Aorta (tissue), 5 donors: ENCODE data around the gene LRRK1. TPM values are rescaled to one million over a fixed set of nuclear protein-coding genes. Genes with fewer than 3 reads are reported as not detected.

Experiments used
- ATAC-seq: fragments of 200-7000 bp; cut with Tn5 transposase; one replicate; pipeline ENCODE4 v1.9.1; 2022; ENCODE audit warnings: moderate library complexity; ENCODE audit not compliant: low FRiP score
- DNase-seq, 2 donors: peaks; one replicate each; pipeline ENCODE4 v3.0.0-alpha.2; 2020
- H3K27ac ChIP-seq, 2 donors: one replicate each; pipeline ENCODE4 v1.5.1; 2013; ENCODE audit warnings: low read length in 2 of 2, mild to moderate bottlenecking in 2 of 2, moderate library complexity in 2 of 2, control low read depth in 1 of 2, inconsistent platforms in 1 of 2, low read depth in 1 of 2
- H3K27me3 ChIP-seq, 2 donors: one replicate each; pipeline ENCODE4 v1.6.1; 2013; ENCODE audit warnings: control low read depth in 1 of 2, low read length in 1 of 2, mild to moderate bottlenecking in 1 of 2, moderate library complexity in 1 of 2; ENCODE audit not compliant: insufficient read depth in 2 of 2, control insufficient read depth in 1 of 2
- H3K36me3 ChIP-seq, 2 donors: one replicate each; pipeline ENCODE4 v1.6.1; 2013; ENCODE audit warnings: control low read depth in 1 of 2, low read length in 1 of 2, mild to moderate bottlenecking in 1 of 2; ENCODE audit not compliant: insufficient read depth in 2 of 2, control insufficient read depth in 1 of 2
- H3K4me1 ChIP-seq, 2 donors: one replicate each; pipeline ENCODE4 v1.6.1; 2013; ENCODE audit warnings: low read length in 2 of 2, control low read depth in 1 of 2, mild to moderate bottlenecking in 1 of 2, moderate library complexity in 1 of 2; ENCODE audit not compliant: insufficient read depth in 2 of 2, control insufficient read depth in 1 of 2
- H3K4me3 ChIP-seq, 2 donors: one replicate each; pipeline ENCODE4 v1.5.1; 2013; ENCODE audit warnings: low read length in 2 of 2, control low read depth in 1 of 2, mild to moderate bottlenecking in 1 of 2
- H3K9me3 ChIP-seq: one replicate; pipeline ENCODE4 v1.6.1; 2013; ENCODE audit warnings: mild to moderate bottlenecking, low read length; ENCODE audit not compliant: control insufficient read depth
- WGBS, 2 donors: extraction: QIAGEN DNeasy Blood & Tissue Kit; methylation state at CpG; one replicate each; pipeline ENCODE4 v1.1.7; 2013; 5-methylcytosine and 5-hydroxymethylcytosine counted together
- intact Hi-C, 2 donors: fragments of 100-400 bp; cut with DNase I; formaldehyde crosslinking; loops; one replicate each; pipeline versions ENCODE4 v1.14.2 to v1.15.0; 2022
- polyA plus RNA-seq, 2 donors: library from polyadenylated mRNA; stranded (reverse); fragments of 200-250 nt; gene quantifications; one replicate each; pipeline ENCODE4 v1.2.3, GENCODE V29; 2013
- total RNA-seq, 2 donors: library from RNA; stranded (reverse); fragmentation: NEBNext Ultra II Directional; extraction: Animal tissue kit (Norgen Biotek cat#: 25700); gene quantifications; one replicate each; pipeline ENCODE4 v1.2.1, GENCODE V29; 2021
- donor health status: healthy with polysubstance abuse.
- donor health status: Bipolar disorder and iron deficiency.
- donor health status: DM: no; HTN: no; CAD: no.
- donor health status: DM: no; HTN: no; CAD: no.
- donor health status: DM: yes; HTN: yes; CAD: no.

LRRK1 gene
- total and polyA plus RNA-seq, 4 donors: 4.0 to 34.0 (median 13.3) TPM

GRCh38 chr15:100934166-100934565, 15.0 kb downstream of the LRRK1 start:
- intact Hi-C loops: no loop called here
- Histone ChIP-seq H3K4me1 (no peaks in the 10 kb centered on the region), H3K27ac (no peak overlapping the region), H3K36me3 (no peaks in the 10 kb centered on the region), H3K4me3 (no peak overlapping the region), H3K27me3 (no peaks in the 10 kb centered on the region), H3K9me3 (no peaks in the 10 kb centered on the region)
- no peak for ATAC-seq
- DNase-seq: no peak

GRCh38 chr15:100934726-100935125, 15.6 kb downstream of the LRRK1 start:
- intact Hi-C loops: no loop called here
- no peak for ATAC-seq
- H3K4me3 ChIP-seq: no peak overlapping the region
- no peaks in the 10 kb centered on the region for H3K9me3 ChIP-seq
- H3K4me1 ChIP-seq: no peaks in the 10 kb centered on the region
- no peaks in the 10 kb centered on the region for H3K36me3 ChIP-seq
- DNase-seq: no peak
- no peaks in the 10 kb centered on the region for H3K27me3 ChIP-seq
- no peak overlapping the region for H3K27ac ChIP-seq

GRCh38 chr15:100937171-100937570, 18.0 kb downstream of the LRRK1 start:
- no peak for ATAC-seq
- no peaks in the 10 kb centered on the region for H3K36me3 ChIP-seq
- intact Hi-C loops: no loop called here
- DNase-seq: no peak
- WGBS, 2 donors: 91 to 95% methylated on average over 4 of the region's 4 CpGs
- no peaks in the 10 kb centered on the region for H3K9me3 ChIP-seq
- H3K27ac ChIP-seq: no peak overlapping the region
- no peaks in the 10 kb centered on the region for H3K4me1 ChIP-seq
- no peak overlapping the region for H3K4me3 ChIP-seq
- H3K27me3 ChIP-seq: no peaks in the 10 kb centered on the region

DNA sequence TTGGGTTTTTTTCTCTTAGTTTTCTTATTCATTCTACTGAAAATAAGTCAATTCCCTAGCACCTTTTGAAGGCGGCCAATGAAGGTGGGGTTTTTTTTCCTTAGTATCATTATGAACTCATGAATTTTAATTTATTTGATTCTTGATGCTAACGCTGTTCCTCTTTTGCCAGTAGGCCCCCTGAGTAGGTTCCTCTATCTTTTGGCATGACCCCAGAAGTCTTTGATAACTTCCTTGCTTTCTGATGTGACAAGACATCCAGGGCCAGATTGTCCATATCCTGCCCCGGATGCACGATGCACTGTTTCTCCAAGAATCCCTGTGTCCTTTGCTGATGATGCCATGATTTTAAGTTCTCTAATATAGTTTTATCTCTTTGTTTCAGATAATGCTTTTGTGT, 20.6 kb downstream of the LRRK1 start:
- Histone ChIP-seq H3K27ac (no peak overlapping the region), H3K9me3 (no peaks in the 10 kb centered on the region), H3K36me3 (peaks cover 0 to 2% of the 10 kb centered on the region in 2 donors), H3K27me3 (no peaks in the 10 kb centered on the region), H3K4me1 (no peaks in the 10 kb centered on the region), H3K4me3 (no peak overlapping the region)
- 91 to 93% methylated on average over 4 of the region's 4 CpGs for WGBS, 2 donors
- DNase-seq: no peak
- intact Hi-C loops: no loop called here
- no peak for ATAC-seq

DNA sequence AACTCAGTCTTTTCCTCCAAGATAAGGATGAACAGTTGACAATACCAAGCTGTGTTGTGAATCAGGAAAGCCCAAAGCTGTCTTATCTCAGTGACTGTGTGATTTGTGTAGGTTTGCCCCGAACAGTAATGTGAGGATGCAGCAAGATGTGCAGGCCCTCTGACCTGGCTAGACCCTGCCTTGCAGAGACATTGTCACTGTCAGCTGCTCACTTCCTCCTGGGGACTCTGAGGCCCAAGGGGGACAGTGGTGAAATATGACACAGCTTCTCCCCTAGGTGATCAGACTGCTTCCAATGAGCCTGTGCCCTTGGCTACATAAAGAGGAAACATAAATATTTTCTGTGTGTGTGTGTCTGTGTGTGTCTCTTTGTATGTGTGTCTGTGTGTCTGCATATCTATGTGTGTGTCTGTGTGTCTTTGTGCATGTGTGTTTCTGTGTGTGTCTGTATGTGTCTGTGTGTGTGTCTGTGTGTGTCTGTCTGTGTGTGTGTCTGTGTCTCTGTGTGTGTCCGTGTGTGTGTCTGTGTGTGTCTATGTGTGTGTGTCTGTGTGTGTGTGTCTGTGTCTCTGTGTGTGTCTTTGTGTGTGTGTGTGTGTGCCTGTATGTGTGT, 21.7 kb downstream of the LRRK1 start:
- DNase-seq (no peak), ATAC-seq (no peak)
- WGBS, 2 donors: 82 to 88% methylated on average over 2 of the region's 2 CpGs

DNA sequence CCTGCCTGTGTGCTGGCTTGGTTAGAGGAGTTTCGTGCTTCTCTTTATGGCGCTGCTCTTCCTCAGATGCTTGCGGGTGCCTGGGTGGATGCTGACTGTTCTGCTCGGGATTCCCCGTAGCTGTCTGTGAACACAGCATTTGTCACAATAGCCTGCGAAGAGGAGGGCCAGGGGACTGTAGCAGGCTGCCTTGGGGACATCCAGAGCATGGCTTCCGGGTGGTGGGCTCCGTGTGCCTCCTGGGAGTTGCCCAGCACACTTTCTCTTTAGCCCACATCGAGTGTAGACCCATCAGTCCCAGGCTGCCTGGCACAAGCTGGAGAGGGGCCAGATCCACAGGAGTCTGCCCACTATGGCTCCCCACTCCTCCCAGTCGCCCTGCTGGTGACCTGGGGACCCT, 22.4 kb downstream of the LRRK1 start:
- Histone ChIP-seq H3K27me3 (no peaks in the 10 kb centered on the region), H3K9me3 (no peaks in the 10 kb centered on the region), H3K36me3 (peaks cover 0 to 2% of the 10 kb centered on the region in 2 donors), H3K4me3 (no peak overlapping the region), H3K27ac (no peak overlapping the region), H3K4me1 (no peaks in the 10 kb centered on the region)
- 67 to 72% methylated on average over 10 of the region's 10 CpGs for WGBS, 2 donors
- intact Hi-C loops: no loop called here
- DNase-seq: no peak
- no peak for ATAC-seq

More for the DNA sequence above, 21.7 kb downstream of the LRRK1 start:
- Histone ChIP-seq H3K27me3 (no peaks in the 10 kb centered on the region), H3K36me3 (peaks cover 0 to 2% of the 10 kb centered on the region in 2 donors), H3K9me3 (no peaks in the 10 kb centered on the region), H3K4me3 (no peak overlapping the region), H3K27ac (no peak overlapping the region), H3K4me1 (no peaks in the 10 kb centered on the region)
- intact Hi-C loops: no loop called here

DNA sequence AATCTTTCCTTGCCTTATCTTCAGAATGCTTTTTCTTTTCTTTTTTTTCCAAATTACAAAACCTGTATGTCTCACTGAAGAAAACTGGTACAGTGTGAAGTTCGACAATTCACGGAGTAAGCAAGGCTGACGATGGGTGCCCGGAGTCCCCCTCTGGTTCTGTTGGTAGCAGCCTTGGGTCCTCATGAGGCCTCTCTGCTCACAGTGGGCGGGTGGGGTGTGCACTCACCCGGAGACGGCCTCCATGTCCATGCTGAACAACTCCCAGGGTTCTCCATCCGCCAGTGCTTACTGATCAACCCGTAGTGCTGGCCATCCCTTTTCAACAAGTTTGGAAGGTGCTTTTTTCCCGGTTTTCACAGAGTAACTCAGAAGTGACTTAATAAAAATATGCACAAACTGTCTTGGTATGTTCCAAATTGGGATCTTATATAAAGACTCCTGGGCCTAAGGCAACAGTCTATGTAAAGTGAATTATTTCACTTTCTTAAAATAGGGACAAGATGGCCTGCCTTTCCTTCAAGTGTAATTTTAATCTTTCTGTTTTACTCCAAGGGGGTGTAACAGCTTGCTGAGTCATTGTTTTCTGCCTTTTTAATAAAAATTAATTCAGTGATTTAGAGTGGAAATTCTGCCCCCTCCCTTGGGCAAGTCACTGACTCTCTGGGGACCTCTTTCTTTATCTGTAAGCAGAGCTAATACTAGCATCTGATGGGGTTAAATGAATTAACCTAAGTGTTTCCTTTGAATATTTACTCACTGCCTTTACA, 23.7 kb downstream of the LRRK1 start:
- ATAC-seq: no peak
- H3K27ac ChIP-seq: no peak overlapping the region
- no peaks in the 10 kb centered on the region for H3K9me3 ChIP-seq
- H3K27me3 ChIP-seq: no peaks in the 10 kb centered on the region
- WGBS, 2 donors: 70 to 78% methylated on average over 10 of the region's 10 CpGs
- peaks cover 0 to 2% of the 10 kb centered on the region in 2 donors for H3K36me3 ChIP-seq
- intact Hi-C loops: no loop called here
- no peak overlapping the region for H3K4me3 ChIP-seq
- no peak for DNase-seq
- H3K4me1 ChIP-seq: no peaks in the 10 kb centered on the region

- WGBS, 2 donors: 82 to 84% methylated on average over 7 of the region's 7 CpGs
- DNase-seq (no peak), ATAC-seq (no peak)
- Histone ChIP-seq H3K27ac (no peak overlapping the region), H3K4me3 (no peak overlapping the region), H3K27me3 (no peaks in the 10 kb centered on the region), H3K36me3 (peaks cover 0 to 2% of the 10 kb centered on the region in 2 donors), H3K9me3 (no peaks in the 10 kb centered on the region), H3K4me1 (no peaks in the 10 kb centered on the region)
- intact Hi-C loops: no loop called here
These were observed 25.2 kb downstream of the LRRK1 start for GRCh38 chr15:100944244-100944895.

GRCh38 chr15:100944986-100945385, 25.8 kb downstream of the LRRK1 start:
- Histone ChIP-seq H3K36me3 (peaks cover 0 to 2% of the 10 kb centered on the region in 2 donors), H3K4me1 (no peaks in the 10 kb centered on the region), H3K27me3 (no peaks in the 10 kb centered on the region), H3K4me3 (no peak overlapping the region), H3K27ac (no peak overlapping the region), H3K9me3 (no peaks in the 10 kb centered on the region)
- no peak for DNase-seq
- intact Hi-C loops: no loop called here
- ATAC-seq: no peak
- WGBS, 2 donors: 83 to 90% methylated on average over 6 of the region's 6 CpGs
